Fibroblast of the aortic adventitia (primary cell): Measurements from ENCODE around the gene SLC38A11. TPM values are rescaled to one million over a fixed set of nuclear protein-coding genes. Genes with fewer than 3 reads are reported as not detected.

Source experiments
- DNase-seq: peaks from one replicate; pipeline ENCODE4 v3.0.0-alpha.2; 2010; ENCODE audit warnings: low read depth
- H3K4me3 ChIP-seq: 2 replicates; pipeline ENCODE4 v1.5.1; 2011; ENCODE audit warnings: low read depth, mild to moderate bottlenecking, control low read depth, low read length, moderate library complexity
- small RNA-seq: library from RNA; depleted of rRNA; stranded (forward); fragments of <200 nt; gene quantifications from one replicate; pipeline ENCODE3, GENCODE V24; 2012
- total RNA-seq: library from RNA; depleted of rRNA; stranded (reverse); fragments of >200 nt; gene quantifications from 2 replicates; pipeline ENCODE4 v1.2.3, GENCODE V29; 2012; ENCODE audit warnings: low replicate concordance
- TF ChIP-seq, protein P1 (sequence below): IDR thresholded peaks from 2 replicates; pipeline ENCODE4 v1.5.1; 2011; ENCODE audit warnings: mild to moderate bottlenecking, low read length, control low read depth, inconsistent platforms; ENCODE audit not compliant: insufficient read depth

SLC38A11 gene
- total RNA-seq, 1 donor, result 0.45 TPM

DNA sequence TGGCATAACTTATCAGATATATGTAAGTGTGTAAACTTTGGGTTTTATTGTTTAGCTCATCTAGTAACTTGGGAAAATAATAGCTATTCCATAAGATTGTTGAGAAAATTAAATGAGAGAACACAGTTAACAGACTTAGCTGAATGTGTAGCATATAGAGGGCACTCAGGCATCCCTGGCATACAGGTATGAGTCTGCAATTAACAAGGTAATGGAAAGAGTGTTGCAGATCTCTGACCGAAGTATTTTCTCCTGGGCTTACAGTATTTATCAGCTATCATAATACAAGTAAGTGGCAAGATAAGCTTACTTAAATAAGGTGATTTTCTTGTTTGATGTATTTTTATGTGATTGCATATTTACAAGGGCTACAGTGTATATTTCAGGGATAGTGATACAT, 105.8 kb downstream of the SLC38A11 start:
- no peak for DNase-seq

DNA sequence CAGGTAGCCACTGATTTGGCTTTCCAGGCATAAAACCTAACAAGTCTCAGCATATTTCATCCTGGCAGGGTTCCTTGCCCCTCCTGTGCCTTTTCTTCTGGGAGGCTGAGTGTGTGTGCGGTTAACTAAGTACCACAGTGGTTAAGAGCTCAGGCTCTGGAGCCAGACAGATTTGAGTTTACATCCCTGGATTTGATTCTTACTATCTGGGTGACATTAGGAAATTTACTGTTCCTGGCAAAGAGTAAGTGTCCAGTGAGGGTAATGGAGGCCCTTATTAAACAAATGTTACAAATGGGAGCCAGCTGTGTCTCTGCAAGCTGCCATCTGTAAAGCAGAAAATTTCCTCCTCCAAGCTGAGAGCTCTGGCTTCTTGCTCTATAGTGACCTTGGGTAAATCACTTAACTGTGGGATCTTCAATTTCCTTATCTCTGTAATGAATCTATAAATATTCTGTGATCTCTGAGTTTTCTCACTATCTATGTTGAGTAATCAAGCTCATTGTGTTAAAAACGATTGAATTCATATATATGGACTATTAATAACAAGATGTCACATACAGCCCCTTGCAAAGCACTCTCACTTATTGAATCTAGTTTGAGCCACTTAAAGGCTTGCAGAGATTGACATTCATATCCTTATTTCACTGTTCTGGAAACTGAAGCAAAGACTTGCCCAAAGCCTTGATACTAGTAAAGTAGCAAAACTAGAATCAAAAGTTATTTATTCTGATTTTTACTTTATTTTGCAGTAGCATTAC, 107.2 kb downstream of the SLC38A11 start:
- DNase-seq, result no peak
- no peak overlapping the region for H3K4me3 ChIP-seq
- TF ChIP-seq, protein P1, sequence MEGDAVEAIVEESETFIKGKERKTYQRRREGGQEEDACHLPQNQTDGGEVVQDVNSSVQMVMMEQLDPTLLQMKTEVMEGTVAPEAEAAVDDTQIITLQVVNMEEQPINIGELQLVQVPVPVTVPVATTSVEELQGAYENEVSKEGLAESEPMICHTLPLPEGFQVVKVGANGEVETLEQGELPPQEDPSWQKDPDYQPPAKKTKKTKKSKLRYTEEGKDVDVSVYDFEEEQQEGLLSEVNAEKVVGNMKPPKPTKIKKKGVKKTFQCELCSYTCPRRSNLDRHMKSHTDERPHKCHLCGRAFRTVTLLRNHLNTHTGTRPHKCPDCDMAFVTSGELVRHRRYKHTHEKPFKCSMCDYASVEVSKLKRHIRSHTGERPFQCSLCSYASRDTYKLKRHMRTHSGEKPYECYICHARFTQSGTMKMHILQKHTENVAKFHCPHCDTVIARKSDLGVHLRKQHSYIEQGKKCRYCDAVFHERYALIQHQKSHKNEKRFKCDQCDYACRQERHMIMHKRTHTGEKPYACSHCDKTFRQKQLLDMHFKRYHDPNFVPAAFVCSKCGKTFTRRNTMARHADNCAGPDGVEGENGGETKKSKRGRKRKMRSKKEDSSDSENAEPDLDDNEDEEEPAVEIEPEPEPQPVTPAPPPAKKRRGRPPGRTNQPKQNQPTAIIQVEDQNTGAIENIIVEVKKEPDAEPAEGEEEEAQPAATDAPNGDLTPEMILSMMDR, result no peak

More for the DNA sequence above, 105.8 kb downstream of the SLC38A11 start:
- TF ChIP-seq, protein P1, result no peak
- no peak overlapping the region for H3K4me3 ChIP-seq

DNA sequence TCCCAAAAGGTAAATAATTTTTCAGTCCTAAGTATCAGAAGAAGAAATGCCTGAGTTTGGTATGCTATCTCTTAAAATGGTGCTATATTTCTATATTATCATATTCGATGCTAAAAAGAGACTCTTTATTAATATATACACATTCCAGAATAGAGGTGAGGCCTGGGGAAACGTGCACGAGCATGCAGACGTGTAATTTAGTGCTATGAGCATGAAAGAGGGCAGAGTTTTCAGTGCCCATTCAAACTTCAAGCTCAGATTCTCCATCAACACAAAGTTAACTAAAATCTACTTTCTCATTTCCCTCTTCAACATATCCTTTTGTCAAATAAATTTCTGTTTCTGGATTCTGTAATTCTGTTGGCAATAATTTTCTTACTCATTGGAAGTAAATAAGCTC, 108.0 kb downstream of the SLC38A11 start:
- no peak for DNase-seq
- H3K4me3 ChIP-seq, result no peak overlapping the region
- TF ChIP-seq, protein P1, result no peak

DNA sequence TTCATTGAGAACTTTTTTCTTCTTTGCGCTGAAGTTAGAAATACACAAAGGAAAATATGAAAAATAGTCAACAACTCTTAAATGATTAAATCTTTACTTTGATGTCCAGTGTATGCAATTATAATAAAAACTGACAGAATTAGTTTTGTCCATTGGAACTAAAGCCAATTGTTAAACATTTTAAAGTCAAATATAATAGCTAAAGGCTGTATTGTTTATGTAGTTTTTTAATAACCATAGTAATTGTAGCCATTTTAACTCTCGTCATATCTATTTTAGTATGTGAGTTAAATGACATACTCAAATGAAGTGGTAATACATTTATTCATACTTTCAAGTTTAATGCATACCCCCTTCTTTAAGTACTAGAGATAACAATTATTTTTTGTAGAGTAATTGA, 109.0 kb downstream of the SLC38A11 start:
- TF ChIP-seq, protein P1, result no peak
- H3K4me3 ChIP-seq, result no peak overlapping the region
- DNase-seq, result no peak

Small RNAs within 50 kb of the gene (small RNA-seq; reads per million reads assigned to genes)
- not detected for gene RNA5SP110
- not detected for gene RNA5SP111

Other genes with a start within 250 kb of the SLC38A11 start
- gene COBLL1, start 113.7 kb downstream of the SLC38A11 start, total RNA-seq, result 18.4 and 25.3 TPM in 2 replicates
- gene SCN3A, start 248.5 kb upstream of the SLC38A11 start, total RNA-seq, result 3.1 and 102 TPM in 2 replicates